ENCODE measurements around the gene RNFT2. TPM values are rescaled to one million over a fixed set of nuclear protein-coding genes. Genes with fewer than 3 reads are reported as not detected.

The RNFT2 gene
- total RNA-seq, 3 donors from 2014 or later (not counting 1 experiment from before 2014, with no cell fraction given): 4.0 to 6.9 (median 5.3) TPM

- no peak overlapping the region for H3K4me3 Mint-ChIP-seq
- no peak overlapping the region for H3K27ac Mint-ChIP-seq
- Histone ChIP-seq H3K4me1 (ENCODE audit: control insufficient read depth, insufficient read depth, low read length) (no peaks in the 10 kb centered on the region), H3K9me3 (ENCODE audit: control insufficient read depth, insufficient read depth, low read length) (no peaks in the 10 kb centered on the region), H3K36me3 (ENCODE audit: control insufficient read depth, insufficient read depth, low read length) (no peaks in the 10 kb centered on the region), H3K27me3 (ENCODE audit: control insufficient read depth, insufficient read depth, low read length) (no peaks in the 10 kb centered on the region), H3K27ac (ENCODE audit: low read length) (no peak overlapping the region), H3K4me3 (ENCODE audit: low read length) (no peak overlapping the region)
- H3K36me3 Mint-ChIP-seq: no peaks in the 10 kb centered on the region
- DNase-seq (no peak), ATAC-seq (no peak)
- H3K4me1 Mint-ChIP-seq: peaks cover 5% of the 10 kb centered on the region in 2 donors
- TF ChIP-seq, protein P1, sequence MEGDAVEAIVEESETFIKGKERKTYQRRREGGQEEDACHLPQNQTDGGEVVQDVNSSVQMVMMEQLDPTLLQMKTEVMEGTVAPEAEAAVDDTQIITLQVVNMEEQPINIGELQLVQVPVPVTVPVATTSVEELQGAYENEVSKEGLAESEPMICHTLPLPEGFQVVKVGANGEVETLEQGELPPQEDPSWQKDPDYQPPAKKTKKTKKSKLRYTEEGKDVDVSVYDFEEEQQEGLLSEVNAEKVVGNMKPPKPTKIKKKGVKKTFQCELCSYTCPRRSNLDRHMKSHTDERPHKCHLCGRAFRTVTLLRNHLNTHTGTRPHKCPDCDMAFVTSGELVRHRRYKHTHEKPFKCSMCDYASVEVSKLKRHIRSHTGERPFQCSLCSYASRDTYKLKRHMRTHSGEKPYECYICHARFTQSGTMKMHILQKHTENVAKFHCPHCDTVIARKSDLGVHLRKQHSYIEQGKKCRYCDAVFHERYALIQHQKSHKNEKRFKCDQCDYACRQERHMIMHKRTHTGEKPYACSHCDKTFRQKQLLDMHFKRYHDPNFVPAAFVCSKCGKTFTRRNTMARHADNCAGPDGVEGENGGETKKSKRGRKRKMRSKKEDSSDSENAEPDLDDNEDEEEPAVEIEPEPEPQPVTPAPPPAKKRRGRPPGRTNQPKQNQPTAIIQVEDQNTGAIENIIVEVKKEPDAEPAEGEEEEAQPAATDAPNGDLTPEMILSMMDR (IDR thresholded peaks at IDR 0.05): no peak
- 90% methylated on average over 6 of the region's 6 CpGs for WGBS (ENCODE audit: insufficient coverage)
- peaks cover 13 to 24% of the 10 kb centered on the region in 2 donors for H3K27me3 Mint-ChIP-seq (ENCODE audit: low read depth in 2 of 2)
- intact Hi-C loops (cut with micrococcal nuclease): loop anchor here (5.0 to 10.0 kb wide), 2 partner anchors 327 to 885 kb away; no protein-coding TSS in a partner anchor
- H3K9me3 Mint-ChIP-seq: no peaks in the 10 kb centered on the region
Measured at GRCh38 chr12:116700066-116700465, 38.0 kb upstream of the RNFT2 start.

- intact Hi-C loops (cut with micrococcal nuclease): loop anchor here (5.0 to 10.0 kb wide), 2 partner anchors 326 to 883 kb away; no protein-coding TSS in a partner anchor
- Histone ChIP-seq H3K9me3 (ENCODE audit: control insufficient read depth, insufficient read depth, low read length) (no peaks in the 10 kb centered on the region), H3K36me3 (ENCODE audit: control insufficient read depth, insufficient read depth, low read length) (no peaks in the 10 kb centered on the region), H3K27ac (ENCODE audit: low read length) (no peak overlapping the region), H3K27me3 (ENCODE audit: control insufficient read depth, insufficient read depth, low read length) (no peaks in the 10 kb centered on the region), H3K4me1 (ENCODE audit: control insufficient read depth, insufficient read depth, low read length) (no peaks in the 10 kb centered on the region), H3K4me3 (ENCODE audit: low read length) (no peak overlapping the region)
- Mint-ChIP-seq H3K4me3 (no peak overlapping the region), H3K27ac (no peak overlapping the region), H3K9me3 (no peaks in the 10 kb centered on the region), H3K36me3 (no peaks in the 10 kb centered on the region), H3K27me3 (ENCODE audit: low read depth in 2 of 2) (peaks cover 6 to 13% of the 10 kb centered on the region in 2 donors), H3K4me1 (peaks cover 5% of the 10 kb centered on the region in 2 donors)
- TF ChIP-seq, protein P1 (IDR thresholded peaks at IDR 0.05): no peak
- DNase-seq (no peak), ATAC-seq (no peak)
- WGBS (ENCODE audit: insufficient coverage): 89% methylated on average over 4 of the region's 4 CpGs
Measured at GRCh38 chr12:116701432-116701831, 36.7 kb upstream of the RNFT2 start.

GRCh38 chr12:116703214-116703795 lies 34.8 kb upstream of the RNFT2 start:
- no peaks in the 10 kb centered on the region for H3K9me3 ChIP-seq (ENCODE audit: control insufficient read depth, insufficient read depth, low read length)
- WGBS (ENCODE audit: insufficient coverage): 31% methylated on average over 10 of the region's 12 CpGs
- H3K4me1 Mint-ChIP-seq: peaks cover 6% of the 10 kb centered on the region in 2 donors
- no peak overlapping the region for H3K27ac ChIP-seq (ENCODE audit: low read length)
- intact Hi-C loops (cut with micrococcal nuclease): loop anchor here (1.0 to 10.0 kb wide), 4 partner anchors 213 to 881 kb away; no protein-coding TSS in a partner anchor
- DNase-seq: peak; percentile 49 to 83
- peaks cover 3 to 13% of the 10 kb centered on the region in 2 donors for H3K27me3 Mint-ChIP-seq (ENCODE audit: low read depth in 2 of 2)
- H3K27me3 ChIP-seq (ENCODE audit: control insufficient read depth, insufficient read depth, low read length): no peaks in the 10 kb centered on the region
- no peaks in the 10 kb centered on the region for H3K9me3 Mint-ChIP-seq
- ATAC-seq: peak; percentile 72 to 86 (median 78)
- H3K36me3 Mint-ChIP-seq: no peaks in the 10 kb centered on the region
- H3K27ac Mint-ChIP-seq: no peak overlapping the region
- TF ChIP-seq, protein P1 (IDR thresholded peaks at IDR 0.05): peak; percentile 96
- no peak overlapping the region for H3K4me3 ChIP-seq (ENCODE audit: low read length)
- H3K36me3 ChIP-seq (ENCODE audit: control insufficient read depth, insufficient read depth, low read length): no peaks in the 10 kb centered on the region
- no peak overlapping the region for H3K4me3 Mint-ChIP-seq
- peaks cover under 1% of the 10 kb centered on the region for H3K4me1 ChIP-seq (ENCODE audit: control insufficient read depth, insufficient read depth, low read length)
